ENCODE data around the gene LRP1B. TPM values are rescaled to one million over a fixed set of nuclear protein-coding genes. Genes with fewer than 3 reads are reported as not detected.

The LRP1B gene
- total RNA-seq, 1 donor from 2014 or later = 8.8 TPM

DNA sequence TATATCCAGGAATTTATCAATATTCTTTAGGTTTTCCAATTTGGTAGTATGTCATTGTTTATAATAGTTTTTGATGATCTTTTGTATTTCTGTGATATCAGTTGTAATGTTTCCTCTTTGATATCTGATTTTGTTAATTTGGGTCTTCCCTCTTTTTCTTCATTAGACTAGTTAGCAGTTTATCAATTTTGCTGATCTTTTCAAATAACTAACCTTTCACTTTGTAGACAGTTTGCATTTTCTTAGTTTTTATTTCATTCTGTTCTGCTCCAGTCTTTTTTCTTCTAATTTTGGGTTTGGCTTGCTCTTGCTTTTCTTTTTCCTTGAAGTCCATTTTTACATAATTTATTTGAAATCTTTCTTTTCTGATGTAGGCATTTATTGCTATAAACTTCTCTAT lies 824.4 kb downstream of the LRP1B start:
- H3K27ac ChIP-seq = no peak overlapping the region
- H3K27me3 ChIP-seq = no peaks in the 10 kb centered on the region
- no peak for DNase-seq (ENCODE audit: extremely low spot score in 2 of 2)
- intact Hi-C loops (cut with DNase I) = no loop called here
- H3K9me3 ChIP-seq = no peaks in the 10 kb centered on the region
- no peak for TF ChIP-seq POLR2A (IDR thresholded peaks at IDR 0.05)
- no peak for TF ChIP-seq POLR2AphosphoS5 (IDR thresholded peaks at IDR 0.05; ENCODE audit: insufficient read depth in 1 of 2, low read depth in 1 of 2)
- TF ChIP-seq, protein P1, sequence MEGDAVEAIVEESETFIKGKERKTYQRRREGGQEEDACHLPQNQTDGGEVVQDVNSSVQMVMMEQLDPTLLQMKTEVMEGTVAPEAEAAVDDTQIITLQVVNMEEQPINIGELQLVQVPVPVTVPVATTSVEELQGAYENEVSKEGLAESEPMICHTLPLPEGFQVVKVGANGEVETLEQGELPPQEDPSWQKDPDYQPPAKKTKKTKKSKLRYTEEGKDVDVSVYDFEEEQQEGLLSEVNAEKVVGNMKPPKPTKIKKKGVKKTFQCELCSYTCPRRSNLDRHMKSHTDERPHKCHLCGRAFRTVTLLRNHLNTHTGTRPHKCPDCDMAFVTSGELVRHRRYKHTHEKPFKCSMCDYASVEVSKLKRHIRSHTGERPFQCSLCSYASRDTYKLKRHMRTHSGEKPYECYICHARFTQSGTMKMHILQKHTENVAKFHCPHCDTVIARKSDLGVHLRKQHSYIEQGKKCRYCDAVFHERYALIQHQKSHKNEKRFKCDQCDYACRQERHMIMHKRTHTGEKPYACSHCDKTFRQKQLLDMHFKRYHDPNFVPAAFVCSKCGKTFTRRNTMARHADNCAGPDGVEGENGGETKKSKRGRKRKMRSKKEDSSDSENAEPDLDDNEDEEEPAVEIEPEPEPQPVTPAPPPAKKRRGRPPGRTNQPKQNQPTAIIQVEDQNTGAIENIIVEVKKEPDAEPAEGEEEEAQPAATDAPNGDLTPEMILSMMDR (IDR thresholded peaks at IDR 0.05) = no peak
- no peak overlapping the region for H3K4me3 ChIP-seq
- no peaks in the 10 kb centered on the region for H3K36me3 ChIP-seq
- no peaks in the 10 kb centered on the region for H3K4me1 ChIP-seq

GRCh38 chr2:141301551-141301950 lies 829.3 kb downstream of the LRP1B start:
- Histone ChIP-seq H3K36me3 (no peaks in the 10 kb centered on the region), H3K27ac (no peak overlapping the region), H3K9me3 (no peaks in the 10 kb centered on the region), H3K4me3 (no peak overlapping the region), H3K27me3 (no peaks in the 10 kb centered on the region), H3K4me1 (no peaks in the 10 kb centered on the region)
- intact Hi-C loops (cut with DNase I) = no loop called here
- TF ChIP-seq POLR2A (IDR thresholded peaks at IDR 0.05) (no peak), POLR2AphosphoS5 (IDR thresholded peaks at IDR 0.05; ENCODE audit: insufficient read depth in 1 of 2, low read depth in 1 of 2) (no peak)
- TF ChIP-seq, protein P1 (IDR thresholded peaks at IDR 0.05) = no peak
- DNase-seq (ENCODE audit: extremely low spot score in 2 of 2) = no peak

DNA sequence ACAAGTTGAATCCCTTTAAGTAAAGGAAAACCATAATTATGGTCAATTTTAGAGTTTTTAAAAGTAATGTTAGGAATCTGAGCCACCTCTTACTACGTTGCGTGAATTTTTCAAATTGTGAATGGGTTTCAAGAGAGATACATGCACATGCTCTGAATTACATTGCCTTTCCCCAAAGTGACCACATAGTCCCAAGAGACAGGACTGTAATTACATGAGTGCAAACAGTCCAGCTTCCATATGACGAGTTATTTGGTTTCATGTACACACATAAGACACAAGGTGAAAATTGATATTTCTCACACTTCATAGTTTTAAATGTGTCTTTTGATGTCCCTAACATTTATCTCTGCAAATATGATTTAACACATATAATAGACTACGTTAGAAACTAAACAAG lies 850.8 kb downstream of the LRP1B start:
- H3K9me3 ChIP-seq = no peaks in the 10 kb centered on the region
- H3K27ac ChIP-seq = no peak overlapping the region
- intact Hi-C loops (cut with DNase I) = no loop called here
- no peak overlapping the region for H3K4me3 ChIP-seq
- TF ChIP-seq, protein P1 (IDR thresholded peaks at IDR 0.05) = no peak
- TF ChIP-seq POLR2AphosphoS5 (IDR thresholded peaks at IDR 0.05; ENCODE audit: insufficient read depth in 1 of 2, low read depth in 1 of 2) (no peak), POLR2A (IDR thresholded peaks at IDR 0.05) (no peak)
- no peak for DNase-seq (ENCODE audit: extremely low spot score in 2 of 2)
- no peaks in the 10 kb centered on the region for H3K36me3 ChIP-seq
- H3K4me1 ChIP-seq = no peaks in the 10 kb centered on the region
- no peaks in the 10 kb centered on the region for H3K27me3 ChIP-seq

DNA sequence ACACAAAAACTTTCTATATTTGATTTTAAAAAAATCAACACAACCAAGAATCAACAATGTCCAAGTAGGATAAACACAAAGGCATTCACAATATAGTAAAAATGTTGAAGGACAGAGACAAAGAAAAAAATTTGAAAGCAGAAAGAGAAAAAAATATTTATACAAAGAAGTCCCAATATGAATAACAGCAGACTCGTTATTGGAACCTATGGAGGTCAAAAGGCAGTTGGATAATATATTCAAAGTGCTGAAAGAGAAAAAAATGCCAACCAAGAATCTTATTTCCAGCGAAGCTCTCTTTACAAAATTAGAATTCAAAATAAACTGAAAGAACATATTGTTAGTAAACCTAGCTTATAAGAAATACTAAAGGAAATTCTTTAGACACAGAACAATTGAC lies 859.5 kb downstream of the LRP1B start:
- no peak for DNase-seq (ENCODE audit: extremely low spot score in 2 of 2)

DNA sequence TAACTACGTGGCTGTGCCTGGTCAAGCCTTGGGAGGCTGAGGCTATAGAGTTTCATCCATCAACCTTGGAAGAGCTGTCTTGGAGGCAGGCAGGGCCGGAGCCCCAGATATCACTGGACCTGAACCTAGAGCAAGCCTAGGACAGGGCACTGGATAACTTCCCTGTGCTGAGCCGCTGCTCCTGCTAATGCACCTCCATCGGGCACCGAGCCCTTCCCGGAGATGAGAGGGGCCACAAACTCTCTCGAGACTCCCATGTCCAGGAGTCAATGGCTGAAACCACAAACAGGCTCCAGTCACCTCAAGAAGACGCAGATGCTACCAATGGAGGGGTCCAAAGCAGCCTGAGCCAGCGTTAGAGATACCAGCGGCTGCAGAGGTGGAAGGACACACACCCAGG lies 866.0 kb downstream of the LRP1B start:
- H3K9me3 ChIP-seq = no peaks in the 10 kb centered on the region
- H3K4me3 ChIP-seq = no peak overlapping the region
- no peak overlapping the region for H3K27ac ChIP-seq
- H3K4me1 ChIP-seq = no peaks in the 10 kb centered on the region
- no peaks in the 10 kb centered on the region for H3K27me3 ChIP-seq
- intact Hi-C loops (cut with DNase I) = no loop called here
- H3K36me3 ChIP-seq = no peaks in the 10 kb centered on the region
- TF ChIP-seq, protein P1 (IDR thresholded peaks at IDR 0.05) = no peak
- TF ChIP-seq POLR2A (IDR thresholded peaks at IDR 0.05) = no peak
- no peak for TF ChIP-seq POLR2AphosphoS5 (IDR thresholded peaks at IDR 0.05; ENCODE audit: insufficient read depth in 1 of 2, low read depth in 1 of 2)
- no peak for DNase-seq (ENCODE audit: extremely low spot score in 2 of 2)

More for the DNA sequence above, 859.5 kb downstream of the LRP1B start:
- Histone ChIP-seq H3K4me3 (no peak overlapping the region), H3K4me1 (no peaks in the 10 kb centered on the region), H3K9me3 (no peaks in the 10 kb centered on the region), H3K27me3 (no peaks in the 10 kb centered on the region), H3K36me3 (no peaks in the 10 kb centered on the region), H3K27ac (no peak overlapping the region)
- intact Hi-C loops (cut with DNase I) = no loop called here
- TF ChIP-seq POLR2AphosphoS5 (IDR thresholded peaks at IDR 0.05; ENCODE audit: insufficient read depth in 1 of 2, low read depth in 1 of 2) (no peak), POLR2A (IDR thresholded peaks at IDR 0.05) (no peak)
- TF ChIP-seq, protein P1 (IDR thresholded peaks at IDR 0.05) = no peak

Data from vagina (tissue), 2 donors.